Bronchial epithelial cell (primary cell): Measurements from ENCODE around the gene POT1. TPM values are rescaled to one million over a fixed set of nuclear protein-coding genes. Genes with fewer than 3 reads are reported as not detected.

Source experiments
- DNase-seq: peaks from one replicate; pipeline ENCODE4 v3.0.0-alpha.2; 2010; ENCODE audit warnings: low read depth
- FAIRE-seq: peaks from 2 replicates; lab custom pipeline; 2011; peaks lifted over from hg19 to GRCh38; lab: Jason Lieb, UNC
- H3K27me3 ChIP-seq: 2 replicates; pipeline ENCODE4 v1.5.1; 2011; ENCODE audit warnings: low read length; ENCODE audit not compliant: control insufficient read depth, insufficient read depth
- H3K36me3 ChIP-seq: 2 replicates; pipeline ENCODE4 v1.5.1; 2011; ENCODE audit warnings: low read length; ENCODE audit not compliant: control insufficient read depth, insufficient read depth
- H3K4me3 ChIP-seq: 2 replicates; pipeline ENCODE4 v1.5.1; 2011; ENCODE audit warnings: mild to moderate bottlenecking, low read depth, low read length, control low read depth
- total RNA-seq: library from RNA; depleted of rRNA; stranded (reverse); fragments of >200 nt; gene quantifications from 2 replicates; pipeline ENCODE4 v1.2.1, GENCODE V29; 2014
- TF ChIP-seq, protein P1 (sequence below): IDR thresholded peaks from 2 replicates; pipeline ENCODE4 v1.5.1; 2011; ENCODE audit warnings: mild to moderate bottlenecking, moderate library complexity, low read length, control low read depth, inconsistent platforms; ENCODE audit not compliant: insufficient read depth, severe bottlenecking

The POT1 gene
- total RNA-seq, 1 donor from 2014 or later, result 29.5 TPM

DNA sequence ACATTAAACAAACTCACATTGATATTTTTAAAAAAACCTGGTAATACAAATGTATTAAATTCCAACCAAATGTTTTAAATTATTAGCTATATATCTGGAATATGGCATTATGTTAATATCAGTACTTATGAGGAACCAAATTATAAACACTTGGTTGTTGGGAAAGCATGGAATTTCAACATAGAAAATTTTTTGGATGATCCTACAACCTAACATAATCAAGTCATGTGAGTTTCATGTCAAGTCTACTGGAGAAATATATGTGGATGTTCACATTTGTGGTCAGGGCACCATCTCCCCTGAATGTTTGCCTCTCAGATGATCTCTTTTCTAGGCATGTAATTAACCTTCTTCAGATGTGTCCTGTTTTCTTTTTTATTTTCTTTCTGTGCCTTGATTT is 5.2 kb upstream of the POT1 start:
- H3K36me3 ChIP-seq, result no peaks in the 10 kb centered on the region
- FAIRE-seq, result no peak
- TF ChIP-seq, protein P1, sequence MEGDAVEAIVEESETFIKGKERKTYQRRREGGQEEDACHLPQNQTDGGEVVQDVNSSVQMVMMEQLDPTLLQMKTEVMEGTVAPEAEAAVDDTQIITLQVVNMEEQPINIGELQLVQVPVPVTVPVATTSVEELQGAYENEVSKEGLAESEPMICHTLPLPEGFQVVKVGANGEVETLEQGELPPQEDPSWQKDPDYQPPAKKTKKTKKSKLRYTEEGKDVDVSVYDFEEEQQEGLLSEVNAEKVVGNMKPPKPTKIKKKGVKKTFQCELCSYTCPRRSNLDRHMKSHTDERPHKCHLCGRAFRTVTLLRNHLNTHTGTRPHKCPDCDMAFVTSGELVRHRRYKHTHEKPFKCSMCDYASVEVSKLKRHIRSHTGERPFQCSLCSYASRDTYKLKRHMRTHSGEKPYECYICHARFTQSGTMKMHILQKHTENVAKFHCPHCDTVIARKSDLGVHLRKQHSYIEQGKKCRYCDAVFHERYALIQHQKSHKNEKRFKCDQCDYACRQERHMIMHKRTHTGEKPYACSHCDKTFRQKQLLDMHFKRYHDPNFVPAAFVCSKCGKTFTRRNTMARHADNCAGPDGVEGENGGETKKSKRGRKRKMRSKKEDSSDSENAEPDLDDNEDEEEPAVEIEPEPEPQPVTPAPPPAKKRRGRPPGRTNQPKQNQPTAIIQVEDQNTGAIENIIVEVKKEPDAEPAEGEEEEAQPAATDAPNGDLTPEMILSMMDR, result no peak
- no peak for DNase-seq
- H3K27me3 ChIP-seq, result no peaks in the 10 kb centered on the region
- H3K4me3 ChIP-seq, result no peak overlapping the region

- FAIRE-seq, result no peak
- Histone ChIP-seq H3K36me3 (peaks cover 1% of the 10 kb centered on the region), H3K27me3 (no peaks in the 10 kb centered on the region), H3K4me3 (no peak overlapping the region)
- TF ChIP-seq, protein P1, result no peak
- DNase-seq, result no peak
Observed at GRCh38 chr7:124930655-124931597, 1.3 kb upstream of the POT1 start.

GRCh38 chr7:124930173-124930623 is 573 bp upstream of the POT1 start:
- Histone ChIP-seq H3K4me3 (peak overlapping the region; percentile 82), H3K36me3 (peaks cover 1% of the 10 kb centered on the region), H3K27me3 (no peaks in the 10 kb centered on the region)
- FAIRE-seq (no peak), DNase-seq (no peak)
- TF ChIP-seq, protein P1, result no peak

DNA sequence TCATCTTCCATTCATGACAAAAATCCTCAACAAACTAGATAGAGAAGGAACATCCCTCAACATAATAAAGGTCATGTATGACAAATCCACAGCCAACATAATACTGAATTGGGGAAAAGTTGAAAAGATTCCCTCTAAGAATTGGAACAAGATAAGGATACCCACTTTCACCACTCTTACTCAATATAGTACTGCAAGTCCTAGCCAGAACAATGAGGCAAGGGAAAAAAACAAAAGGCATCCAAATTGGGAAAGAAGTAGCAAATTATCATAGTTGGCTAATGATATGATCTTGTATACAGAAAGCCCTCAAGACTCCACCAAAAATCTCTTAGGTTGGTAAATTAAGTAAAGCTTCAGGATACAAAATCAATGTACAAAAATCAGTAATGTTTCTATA is 4.7 kb downstream of the POT1 start:
- TF ChIP-seq, protein P1, result no peak
- FAIRE-seq, result no peak
- Histone ChIP-seq H3K27me3 (no peaks in the 10 kb centered on the region), H3K36me3 (peaks cover 1% of the 10 kb centered on the region), H3K4me3 (no peak overlapping the region)
- DNase-seq, result no peak

- TF ChIP-seq, protein P1, result no peak
- peaks cover 1% of the 10 kb centered on the region for H3K36me3 ChIP-seq
- no peaks in the 10 kb centered on the region for H3K27me3 ChIP-seq
- peak; percentile 24 for DNase-seq
- no peak overlapping the region for H3K4me3 ChIP-seq
- no peak for FAIRE-seq
Observed at GRCh38 chr7:124922200-124922599, 7.4 kb downstream of the POT1 start.
